ENCODE data around the gene SCN9A. TPM values are rescaled to one million over a fixed set of nuclear protein-coding genes. Genes with fewer than 3 reads are reported as not detected.
A peak's percentile ranks its signal among the peaks of the same experiment; 100 is the strongest.
"Not testable (repeated sequence)": the region's sequence is repeated elsewhere in the genome, so short reads cannot be mapped to it uniquely, and the experiment has no call there.

SCN9A gene
- 1 to 10 TPM; 1.6 to 2.7 (median 1.9) TPM for polyA plus RNA-seq (ENCODE audit: insufficient read length in 4 of 4)

GRCh38 chr2:166375736-166376487, at the start of gene SCN9A:
SCN9A (minus strand) TSS chr2:166375944; CDS start chr2:166311756, 64,188 bp downstream.
- DNase-seq (ENCODE audit: low read depth in 4 of 4, low spot score in 3 of 4) = peak in 2 of 4 donors; percentile 45 to 56

GRCh38 chr2:166424841-166425240, 49.1 kb upstream of the SCN9A start:
- DNase-seq (ENCODE audit: low read depth in 4 of 4, low spot score in 3 of 4) = no peak

- no peak for DNase-seq (ENCODE audit: low read depth in 4 of 4, low spot score in 3 of 4)
Measured at GRCh38 chr2:166419616-166419934, 43.8 kb upstream of the SCN9A start.

GRCh38 chr2:166418853-166419615, 43.3 kb upstream of the SCN9A start:
- no peak for DNase-seq (ENCODE audit: low read depth in 4 of 4, low spot score in 3 of 4)

GRCh38 chr2:166417669-166418068, 41.9 kb upstream of the SCN9A start:
- no peak for DNase-seq (ENCODE audit: low read depth in 4 of 4, low spot score in 3 of 4)

- DNase-seq (ENCODE audit: low read depth in 4 of 4, low spot score in 3 of 4) = no peak
Measured at GRCh38 chr2:166413255-166413654, 37.5 kb upstream of the SCN9A start.

GRCh38 chr2:166411473-166412230, 35.9 kb upstream of the SCN9A start:
- DNase-seq (ENCODE audit: low read depth in 4 of 4, low spot score in 3 of 4) = no peak

GRCh38 chr2:166410828-166411472, 35.2 kb upstream of the SCN9A start:
- DNase-seq (ENCODE audit: low read depth in 4 of 4, low spot score in 3 of 4) = no peak

GRCh38 chr2:166407746-166408145, 32.0 kb upstream of the SCN9A start:
- not testable (repeated sequence) for DNase-seq (ENCODE audit: low read depth in 4 of 4, low spot score in 3 of 4)

- no peak for DNase-seq (ENCODE audit: low read depth in 4 of 4, low spot score in 3 of 4)
Measured at GRCh38 chr2:166406374-166406773, 30.6 kb upstream of the SCN9A start.

GRCh38 chr2:166405569-166405926, 29.8 kb upstream of the SCN9A start:
- DNase-seq (ENCODE audit: low read depth in 4 of 4, low spot score in 3 of 4) = no peak

- no peak for DNase-seq (ENCODE audit: low read depth in 4 of 4, low spot score in 3 of 4)
Measured at GRCh38 chr2:166404831-166405568, 29.3 kb upstream of the SCN9A start.

- no peak for DNase-seq (ENCODE audit: low read depth in 4 of 4, low spot score in 3 of 4)
Measured at GRCh38 chr2:166394245-166394644, 18.5 kb upstream of the SCN9A start.

- no peak for DNase-seq (ENCODE audit: low read depth in 4 of 4, low spot score in 3 of 4)
Measured at GRCh38 chr2:166393008-166393407, 17.3 kb upstream of the SCN9A start.

- no peak for DNase-seq (ENCODE audit: low read depth in 4 of 4, low spot score in 3 of 4)
Measured at GRCh38 chr2:166388481-166389070, 12.8 kb upstream of the SCN9A start.

- no peak for DNase-seq (ENCODE audit: low read depth in 4 of 4, low spot score in 3 of 4)
Measured at GRCh38 chr2:166385313-166385712, 9.6 kb upstream of the SCN9A start.

GRCh38 chr2:166384774-166385173, 9.0 kb upstream of the SCN9A start:
- DNase-seq (ENCODE audit: low read depth in 4 of 4, low spot score in 3 of 4) = no peak

GRCh38 chr2:166382448-166382847, 6.7 kb upstream of the SCN9A start:
- no peak for DNase-seq (ENCODE audit: low read depth in 4 of 4, low spot score in 3 of 4)

- DNase-seq (ENCODE audit: low read depth in 4 of 4, low spot score in 3 of 4) = no peak
Measured at GRCh38 chr2:166380615-166381014, 4.9 kb upstream of the SCN9A start.

- no peak for DNase-seq (ENCODE audit: low read depth in 4 of 4, low spot score in 3 of 4)
Measured at GRCh38 chr2:166376873-166377272, 1.1 kb upstream of the SCN9A start.

Data from right renal pelvis (tissue), 4 donors.